GM12878 (cell line): ENCODE measurements around the gene NDOR1. TPM values are rescaled to one million over a fixed set of nuclear protein-coding genes. Genes with fewer than 3 reads are reported as not detected.

Experiments
- ATAC-seq: fragments of 200-7000 bp; cut with Tn5 transposase; 3 replicates; pipeline ENCODE4 v1.9.1; 2020; ENCODE audit warnings: mild to moderate bottlenecking, moderate library complexity
- BruUV-seq: library from RNA; stranded (reverse); fragments of 400-500 nt; replicated peaks from 2 replicates; lab custom pipeline; 2021; lab: Mats Ljungman, UMichigan
- CTCF ChIA-PET: fragments of 300-600 bp; sonication (Branson Sonifier 250); formaldehyde crosslinking; extraction: SDS; loops from one replicate; lab custom pipeline; 2021; ENCODE audit warnings: inconsistent platforms; lab: Yijun Ruan, JAX
- POLR2A ChIA-PET: fragments of 350-600 bp; formaldehyde crosslinking; extraction: SDS; loops from one replicate; lab custom pipeline; 2021; ENCODE audit warnings: inconsistent platforms; lab: Charles Lee
- RAD21 ChIA-PET: fragments of 300-600 bp; sonication (Branson Sonifier 250); formaldehyde crosslinking; loops from one replicate; lab custom pipeline; 2023; ENCODE audit warnings: antibody characterized with exemption; ENCODE audit not compliant: unreplicated experiment; lab: Charles Lee
- SMC1A ChIA-PET: fragments of 300-600 bp; sonication (Branson Sonifier 250); formaldehyde crosslinking; loops from one replicate; lab custom pipeline; 2023; ENCODE audit not compliant: unreplicated experiment, uncharacterized antibody; lab: Charles Lee
- DNase-seq: peaks from one replicate; pipeline ENCODE4 v3.0.0-alpha.2; 2011; ENCODE audit warnings: low read depth, low spot score
- FAIRE-seq: peaks from 3 replicates; lab custom pipeline; 2011; peaks lifted over from hg19 to GRCh38; lab: Jason Lieb, UNC
- H2AFZ ChIP-seq: 2 replicates; pipeline ENCODE4 v1.6.0; 2011; ENCODE audit warnings: low read depth, low read length, control low read depth; ENCODE audit not compliant: control insufficient read depth
- H3K27ac ChIP-seq: 2 replicates; pipeline ENCODE4 v1.5.1; 2011; ENCODE audit warnings: control low read depth; ENCODE audit not compliant: control insufficient read depth, insufficient read depth
- H3K27me3 ChIP-seq, 2 experiments: replicated peaks in 1 of 2; 2 replicates each; pipeline versions ENCODE4 v1.6.0 to v1.6.1; 2011; ENCODE audit warnings: low read length in 1 of 2; ENCODE audit not compliant: control insufficient read depth in 2 of 2, insufficient read depth in 2 of 2
- H3K36me3 ChIP-seq, 2 experiments: 2 replicates each; pipeline ENCODE4 v1.5.1; 2011; ENCODE audit warnings: low read length in 1 of 2; ENCODE audit not compliant: control insufficient read depth in 2 of 2, insufficient read depth in 2 of 2
- H3K4me1 ChIP-seq: 2 replicates; pipeline ENCODE4 v1.6.1; 2011; ENCODE audit warnings: mild to moderate bottlenecking, low read length, moderate library complexity, mixed read lengths; ENCODE audit not compliant: control insufficient read depth, insufficient read depth
- H3K4me2 ChIP-seq: 2 replicates; pipeline ENCODE4 v1.6.0; 2011; ENCODE audit warnings: control low read depth; ENCODE audit not compliant: control insufficient read depth, insufficient read depth
- H3K4me3 ChIP-seq: fragments of 200-600 bp; sonication (generic); 2 replicates; pipeline ENCODE4 v1.5.1; 2016
- H3K79me2 ChIP-seq: 2 replicates; pipeline ENCODE4 v1.6.0; 2011; ENCODE audit warnings: low read length; ENCODE audit not compliant: control insufficient read depth, insufficient read depth
- H3K9ac ChIP-seq: 2 replicates; pipeline ENCODE4 v1.8.0; 2011; ENCODE audit warnings: low read length, control low read depth, mixed read lengths; ENCODE audit not compliant: control insufficient read depth, insufficient read depth
- H3K9me3 ChIP-seq: replicated peaks from 3 replicates; pipeline ENCODE4 v1.5.1; 2011; ENCODE audit warnings: mild to moderate bottlenecking, low read length; ENCODE audit not compliant: control insufficient read depth, insufficient read depth
- H4K20me1 ChIP-seq: 2 replicates; pipeline ENCODE4 v1.6.0; 2011; ENCODE audit not compliant: control insufficient read depth, insufficient read depth
- CBX5 ChIP-seq: sonication (generic); IDR thresholded peaks from 2 replicates; pipeline ENCODE4 v1.6.1; 2016; ENCODE audit warnings: low read depth, moderate library complexity, mild to moderate bottlenecking, inconsistent platforms
- CEBPB ChIP-seq, 2 experiments: fragments of 150-350 bp in 1 of 2; IDR thresholded peaks; 2 replicates each; pipeline ENCODE4 v1.6.1; 2012 to 2014; ENCODE audit warnings: low read depth in 2 of 2, low read length in 2 of 2, borderline replicate concordance in 1 of 2, inconsistent platforms in 1 of 2
- CHD2 ChIP-seq: IDR thresholded peaks from 2 replicates; pipeline ENCODE4 v1.6.1; 2011; ENCODE audit warnings: low read depth, low read length, improper control_type of control experiment, borderline replicate concordance
- CTCF ChIP-seq, 3 experiments: IDR thresholded peaks in 2 of 3; conservative IDR thresholded peaks in 1 of 3; 2 replicates each; pipeline ENCODE4 v1.5.1; 2011; ENCODE audit warnings: low read depth in 3 of 3, low read length in 3 of 3, mild to moderate bottlenecking in 3 of 3, control low read depth in 2 of 3, moderate library complexity in 2 of 3, inconsistent platforms in 1 of 3, mixed read lengths in 1 of 3; ENCODE audit not compliant: control insufficient read depth in 2 of 3, insufficient read depth in 1 of 3; ENCODE audit errors: extremely low read depth in 1 of 3
- FOXK2 ChIP-seq: fragments of 450-650 bp; IDR thresholded peaks from 2 replicates; pipeline ENCODE4 v1.6.1; 2017; ENCODE audit warnings: mild to moderate bottlenecking, moderate library complexity
- LARP7 ChIP-seq: fragments of 450-650 bp; IDR thresholded peaks from 2 replicates; pipeline ENCODE4 v1.6.1; 2017; ENCODE audit warnings: mild to moderate bottlenecking
- MAX ChIP-seq: IDR thresholded peaks from 2 replicates; pipeline ENCODE4 v1.6.1; 2012; ENCODE audit warnings: low read depth, low read length, improper control_type of control experiment
- PAX8 ChIP-seq: fragments of 450-650 bp; IDR thresholded peaks from 2 replicates; pipeline ENCODE4 v1.6.1; 2017; ENCODE audit warnings: mild to moderate bottlenecking, moderate library complexity
- SP1 ChIP-seq: IDR thresholded peaks from one replicate; pipeline ENCODE4 v1.6.1; 2011; ENCODE audit warnings: low read depth, low read length
- TAF1 ChIP-seq: IDR thresholded peaks from 2 replicates; pipeline ENCODE4 v1.6.1; 2011; ENCODE audit warnings: mild to moderate bottlenecking, low read depth, low read length, borderline replicate concordance
- TARDBP ChIP-seq: IDR thresholded peaks from 2 replicates; pipeline ENCODE4 v1.6.1; 2016; ENCODE audit warnings: borderline replicate concordance
- ZSCAN29 ChIP-seq: fragments of 450-650 bp; IDR thresholded peaks from 2 replicates; pipeline ENCODE4 v1.6.1; 2017; ENCODE audit warnings: mild to moderate bottlenecking, moderate library complexity
- WGBS: methylation state at CpG from one replicate; pipeline ENCODE4 v1.1.6; 2016; ENCODE audit warnings: low lambda C conversion rate; ENCODE audit not compliant: insufficient replicate concordance, insufficient coverage; ENCODE audit errors: missing lambda C conversion rate; 5-methylcytosine and 5-hydroxymethylcytosine counted together
- in situ Hi-C: fragments of 300-500 bp; cut with MboI; formaldehyde crosslinking; loops from 9 replicates; pipeline ENCODE4 v1.14.3; 2018; ENCODE audit warnings: mixed read lengths
- intact Hi-C: fragments of 100-400 bp; cut with micrococcal nuclease; formaldehyde crosslinking; loops from one replicate; pipeline ENCODE4 v1.14.2; 2022; ENCODE audit not compliant: unreplicated experiment
- polyA plus RNA-seq, 11 experiments: library from polyadenylated mRNA; depleted of rRNA in 4 of 11; unstranded in 6 of 11; stranded (reverse) in 5 of 11; fragments of >200 nt; fragmentation: Nextera tagmentation in 4 of 11; fragmentation: Illumina TruSeq in 1 of 11; extraction: Ambion mirVana in 4 of 11; extraction: Trizol in 1 of 11; gene quantifications; 1 replicate in 1 of 11; 2 replicates in 10 of 11; pipeline versions ENCODE4 v1.2.1 to v1.2.3, GENCODE V29; 2011 to 2016; ENCODE audit warnings: inconsistent platforms in 2 of 11, missing spikeins in 2 of 11, low read depth in 1 of 11
- total RNA-seq, 4 experiments: library from RNA; depleted of rRNA in 3 of 4; stranded (reverse); fragments of >200 nt in 3 of 4; fragmentation: Illumina TruSeq in 1 of 4; extraction: Trizol in 1 of 4; gene quantifications; 2 replicates each; pipeline versions ENCODE4 v1.2.1 to v1.2.3, GENCODE V29; 2013 to 2021
- TF ChIP-seq, protein P1 (sequence below): fragments of 450-650 bp; conservative IDR thresholded peaks from 2 replicates; pipeline ENCODE4 v1.6.1; 2017; ENCODE audit warnings: mild to moderate bottlenecking, moderate library complexity
- TF ChIP-seq, protein P2 (sequence below): fragments of 450-650 bp; IDR thresholded peaks from 2 replicates; pipeline ENCODE4 v1.6.1; 2017; ENCODE audit warnings: antibody characterized with exemption, mild to moderate bottlenecking, moderate library complexity
- TF ChIP-seq, protein P3 (sequence below): fragments of 450-650 bp; IDR thresholded peaks from 2 replicates; pipeline ENCODE4 v1.6.1; 2017; ENCODE audit warnings: low read depth, mild to moderate bottlenecking, moderate library complexity

The NDOR1 gene
- total and polyA plus RNA-seq, 10 of the 15 experiments (the other 5 are each of a cell fraction or from before 2014, with no cell fraction given), result 0.04 to 32.9 (median 11.1) TPM

DNA sequence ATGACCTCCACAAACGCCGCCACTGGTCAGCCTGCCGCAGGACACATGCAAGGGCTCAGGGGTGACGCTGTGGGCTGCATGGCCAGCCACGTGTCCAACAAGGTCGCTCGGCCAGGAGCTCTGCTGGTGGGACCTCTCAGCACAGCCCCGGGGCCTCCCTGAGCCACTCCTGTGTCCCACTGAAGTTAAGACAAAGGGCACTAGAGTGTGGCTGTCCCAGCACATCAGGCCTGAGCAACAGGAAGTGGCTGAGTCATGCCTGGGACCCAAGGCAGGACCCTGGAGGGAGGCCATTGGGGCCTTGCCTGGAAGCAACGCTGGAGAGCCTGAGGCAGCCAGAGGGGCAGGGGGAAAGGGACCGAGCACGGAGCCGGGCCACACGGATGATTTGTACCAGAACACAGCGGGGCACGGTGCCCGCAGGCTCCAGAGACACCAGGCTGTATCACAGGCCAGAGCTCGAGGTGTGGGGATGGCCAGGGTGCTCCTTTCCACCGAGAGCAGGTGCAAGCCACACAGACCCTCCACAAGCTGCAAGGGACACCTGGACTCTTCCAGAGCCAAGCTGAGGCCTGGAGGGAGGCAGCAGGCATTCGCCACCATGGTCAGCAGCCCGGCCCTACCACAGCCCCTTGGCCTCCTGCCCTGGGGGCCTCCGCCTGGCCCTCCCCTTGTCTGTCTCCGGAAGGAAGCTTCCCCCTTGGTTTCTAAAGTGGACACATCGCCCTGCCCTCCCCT lies 27.1 kb upstream of the NDOR1 start:
- Histone ChIP-seq H3K4me3 (no peak overlapping the region), H3K27ac (no peak overlapping the region), H4K20me1 (no peaks in the 10 kb centered on the region), H3K27me3 (no peaks in the 10 kb centered on the region), H2AFZ (no peak overlapping the region), H3K4me1 (no peaks in the 10 kb centered on the region), H3K9me3 (no peaks in the 10 kb centered on the region), H3K36me3 (peaks cover 4 to 16% of the 10 kb centered on the region in 2 experiments), H3K79me2 (no peaks in the 10 kb centered on the region), H3K4me2 (no peak overlapping the region), H3K9ac (no peak overlapping the region)
- ATAC-seq (no peak), FAIRE-seq (no peak), DNase-seq (no peak)
- in situ Hi-C loops (no loop called here), intact Hi-C loops (no loop called here)
- CTCF ChIA-PET, result interaction anchor here (0.6 to 1.0 kb wide), 2 partner anchors 23 to 112 kb away, joined by 3 read pairs; no protein-coding TSS in a partner anchor
- POLR2A ChIA-PET, result no interaction called here
- BruUV-seq, result no TSS peak
- RAD21 ChIA-PET, result no interaction called here
- SMC1A ChIA-PET, result no interaction called here
- WGBS, result 85% methylated on average over 23 of the region's 23 CpGs
- no peak for TF ChIP-seq FOXK2
- TF ChIP-seq CHD2, result no peak
- no peak for TF ChIP-seq TARDBP
- no peak for TF ChIP-seq LARP7
- TF ChIP-seq, protein P1, sequence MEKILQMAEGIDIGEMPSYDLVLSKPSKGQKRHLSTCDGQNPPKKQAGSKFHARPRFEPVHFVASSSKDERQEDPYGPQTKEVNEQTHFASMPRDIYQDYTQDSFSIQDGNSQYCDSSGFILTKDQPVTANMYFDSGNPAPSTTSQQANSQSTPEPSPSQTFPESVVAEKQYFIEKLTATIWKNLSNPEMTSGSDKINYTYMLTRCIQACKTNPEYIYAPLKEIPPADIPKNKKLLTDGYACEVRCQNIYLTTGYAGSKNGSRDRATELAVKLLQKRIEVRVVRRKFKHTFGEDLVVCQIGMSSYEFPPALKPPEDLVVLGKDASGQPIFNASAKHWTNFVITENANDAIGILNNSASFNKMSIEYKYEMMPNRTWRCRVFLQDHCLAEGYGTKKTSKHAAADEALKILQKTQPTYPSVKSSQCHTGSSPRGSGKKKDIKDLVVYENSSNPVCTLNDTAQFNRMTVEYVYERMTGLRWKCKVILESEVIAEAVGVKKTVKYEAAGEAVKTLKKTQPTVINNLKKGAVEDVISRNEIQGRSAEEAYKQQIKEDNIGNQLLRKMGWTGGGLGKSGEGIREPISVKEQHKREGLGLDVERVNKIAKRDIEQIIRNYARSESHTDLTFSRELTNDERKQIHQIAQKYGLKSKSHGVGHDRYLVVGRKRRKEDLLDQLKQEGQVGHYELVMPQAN, result no peak
- TF ChIP-seq, protein P2, sequence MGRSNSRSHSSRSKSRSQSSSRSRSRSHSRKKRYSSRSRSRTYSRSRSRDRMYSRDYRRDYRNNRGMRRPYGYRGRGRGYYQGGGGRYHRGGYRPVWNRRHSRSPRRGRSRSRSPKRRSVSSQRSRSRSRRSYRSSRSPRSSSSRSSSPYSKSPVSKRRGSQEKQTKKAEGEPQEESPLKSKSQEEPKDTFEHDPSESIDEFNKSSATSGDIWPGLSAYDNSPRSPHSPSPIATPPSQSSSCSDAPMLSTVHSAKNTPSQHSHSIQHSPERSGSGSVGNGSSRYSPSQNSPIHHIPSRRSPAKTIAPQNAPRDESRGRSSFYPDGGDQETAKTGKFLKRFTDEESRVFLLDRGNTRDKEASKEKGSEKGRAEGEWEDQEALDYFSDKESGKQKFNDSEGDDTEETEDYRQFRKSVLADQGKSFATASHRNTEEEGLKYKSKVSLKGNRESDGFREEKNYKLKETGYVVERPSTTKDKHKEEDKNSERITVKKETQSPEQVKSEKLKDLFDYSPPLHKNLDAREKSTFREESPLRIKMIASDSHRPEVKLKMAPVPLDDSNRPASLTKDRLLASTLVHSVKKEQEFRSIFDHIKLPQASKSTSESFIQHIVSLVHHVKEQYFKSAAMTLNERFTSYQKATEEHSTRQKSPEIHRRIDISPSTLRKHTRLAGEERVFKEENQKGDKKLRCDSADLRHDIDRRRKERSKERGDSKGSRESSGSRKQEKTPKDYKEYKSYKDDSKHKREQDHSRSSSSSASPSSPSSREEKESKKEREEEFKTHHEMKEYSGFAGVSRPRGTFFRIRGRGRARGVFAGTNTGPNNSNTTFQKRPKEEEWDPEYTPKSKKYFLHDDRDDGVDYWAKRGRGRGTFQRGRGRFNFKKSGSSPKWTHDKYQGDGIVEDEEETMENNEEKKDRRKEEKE, result no peak
- no peak for TF ChIP-seq MAX
- TF ChIP-seq, protein P3, sequence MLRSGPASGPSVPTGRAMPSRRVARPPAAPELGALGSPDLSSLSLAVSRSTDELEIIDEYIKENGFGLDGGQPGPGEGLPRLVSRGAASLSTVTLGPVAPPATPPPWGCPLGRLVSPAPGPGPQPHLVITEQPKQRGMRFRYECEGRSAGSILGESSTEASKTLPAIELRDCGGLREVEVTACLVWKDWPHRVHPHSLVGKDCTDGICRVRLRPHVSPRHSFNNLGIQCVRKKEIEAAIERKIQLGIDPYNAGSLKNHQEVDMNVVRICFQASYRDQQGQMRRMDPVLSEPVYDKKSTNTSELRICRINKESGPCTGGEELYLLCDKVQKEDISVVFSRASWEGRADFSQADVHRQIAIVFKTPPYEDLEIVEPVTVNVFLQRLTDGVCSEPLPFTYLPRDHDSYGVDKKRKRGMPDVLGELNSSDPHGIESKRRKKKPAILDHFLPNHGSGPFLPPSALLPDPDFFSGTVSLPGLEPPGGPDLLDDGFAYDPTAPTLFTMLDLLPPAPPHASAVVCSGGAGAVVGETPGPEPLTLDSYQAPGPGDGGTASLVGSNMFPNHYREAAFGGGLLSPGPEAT, result no peak
- no peak for TF ChIP-seq CEBPB (IDR thresholded peaks at IDR 0.05; ENCODE audit: borderline replicate concordance in 1 of 2, low read depth in 2 of 2, low read length in 2 of 2)
- TF ChIP-seq CBX5, result no peak
- TF ChIP-seq PAX8, result no peak
- no peak for TF ChIP-seq ZSCAN29
- TF ChIP-seq SP1, result no peak
- TF ChIP-seq TAF1, result no peak
- TF ChIP-seq CTCF (IDR thresholded peaks at IDR 0.05 in 2 of 3, conservative IDR thresholded peaks at IDR 0.05 in 1 of 3; ENCODE audit: control insufficient read depth in 2 of 3, extremely low read depth in 1 of 3, insufficient read depth in 1 of 3, low read depth in 3 of 3, low read length in 3 of 3), result no peak
